ENCODE results near the gene CREG2.

CREG2 gene

GRCh38 chr2:101395545-101396315 is 8.4 kb upstream of the CREG2 start:
- Histone ChIP-seq H3K36me3 (ENCODE audit: control insufficient read depth in 1 of 2, insufficient read depth in 2 of 2, low read length in 2 of 2) (no peaks in the 10 kb centered on the region), H2AK5ac (ENCODE audit: low read length) (no peak overlapping the region), H3K4me3 (ENCODE audit: low read depth, low read length) (no peak overlapping the region), H4K8ac (ENCODE audit: low read depth, low read length) (no peak overlapping the region), H2BK120ac (ENCODE audit: insufficient read depth, low read length, poor library complexity) (no peak overlapping the region), H3K14ac (ENCODE audit: low read length) (no peak overlapping the region), H3K79me1 (ENCODE audit: low read length) (no peaks in the 10 kb centered on the region), H4K91ac (ENCODE audit: low read depth, low read length) (no peak overlapping the region), H3K18ac (ENCODE audit: low read length) (no peak overlapping the region), H3K9ac (ENCODE audit: low read length) (no peak overlapping the region), H3K27me3 (ENCODE audit: insufficient read depth, low read length) (no peaks in the 10 kb centered on the region), H3K4ac (ENCODE audit: low read depth, low read length) (no peak overlapping the region), H2BK12ac (ENCODE audit: low read length) (no peak overlapping the region), H2BK5ac (ENCODE audit: low read depth, low read length, poor library complexity) (no peak overlapping the region), H3K27ac (ENCODE audit: low read depth, low read length) (no peak overlapping the region), H3K23ac (ENCODE audit: low read length) (no peak overlapping the region), H4K12ac (ENCODE audit: low read depth, low read length) (no peak overlapping the region), H3K4me2 (ENCODE audit: low read length) (no peak overlapping the region), H3K9me3 (ENCODE audit: insufficient read depth, low read depth, low read length) (peaks cover 2% of the 10 kb centered on the region), H3K79me2 (ENCODE audit: control insufficient read depth, insufficient read depth, low read length, poor library complexity) (no peaks in the 10 kb centered on the region), H2AFZ (ENCODE audit: insufficient read depth, low read length, poor library complexity) (no peak overlapping the region), H3K4me1 (ENCODE audit: control insufficient read depth in 1 of 2, insufficient read depth in 2 of 2, low read length in 2 of 2) (no peaks in the 10 kb centered on the region)
- DNase-seq = no peak
- WGBS (ENCODE audit: extremely low coverage, insufficient coverage, insufficient read length) = 100% methylated on average over 2 of the region's 6 CpGs

GRCh38 chr2:101388232-101388631 is 929 bp upstream of the CREG2 start:
- Histone ChIP-seq H3K23ac (ENCODE audit: low read length) (no peak overlapping the region), H2AFZ (ENCODE audit: insufficient read depth, low read length, poor library complexity) (no peak overlapping the region)

GRCh38 chr2:101386599-101387150 is 628 bp downstream of the CREG2 start:
- Histone ChIP-seq H3K36me3 (ENCODE audit: control insufficient read depth in 1 of 2, insufficient read depth in 2 of 2, low read length in 2 of 2) (no peaks in the 10 kb centered on the region), H3K4me3 (ENCODE audit: low read depth, low read length) (peak overlapping the region; percentile 45), H3K9ac (ENCODE audit: low read length) (no peak overlapping the region), H3K18ac (ENCODE audit: low read length) (no peak overlapping the region), H2AK5ac (ENCODE audit: low read length) (no peak overlapping the region), H3K4me2 (ENCODE audit: low read length) (peak overlapping the region; percentile 55), H2BK5ac (ENCODE audit: low read depth, low read length, poor library complexity) (no peak overlapping the region), H4K91ac (ENCODE audit: low read depth, low read length) (no peak overlapping the region), H3K27ac (ENCODE audit: low read depth, low read length) (no peak overlapping the region), H3K27me3 (ENCODE audit: insufficient read depth, low read length) (peaks cover 23% of the 10 kb centered on the region), H3K4me1 (ENCODE audit: control insufficient read depth in 1 of 2, insufficient read depth in 2 of 2, low read length in 2 of 2) (peaks cover 5 to 7% of the 10 kb centered on the region in 2 experiments), H3K14ac (ENCODE audit: low read length) (no peak overlapping the region), H2BK12ac (ENCODE audit: low read length) (no peak overlapping the region), H3K79me1 (ENCODE audit: low read length) (no peaks in the 10 kb centered on the region), H3K9me3 (ENCODE audit: insufficient read depth, low read depth, low read length) (no peaks in the 10 kb centered on the region), H2AFZ (ENCODE audit: insufficient read depth, low read length, poor library complexity) (no peak overlapping the region), H2BK120ac (ENCODE audit: insufficient read depth, low read length, poor library complexity) (no peak overlapping the region), H4K12ac (ENCODE audit: low read depth, low read length) (no peak overlapping the region), H3K4ac (ENCODE audit: low read depth, low read length) (no peak overlapping the region), H3K79me2 (ENCODE audit: control insufficient read depth, insufficient read depth, low read length, poor library complexity) (no peaks in the 10 kb centered on the region), H4K8ac (ENCODE audit: low read depth, low read length) (no peak overlapping the region), H3K23ac (ENCODE audit: low read length) (no peak overlapping the region)
- WGBS (ENCODE audit: extremely low coverage, insufficient coverage, insufficient read length) = no CpG with 5 or more reads among the region's 45 CpGs
- no peak for DNase-seq

More at GRCh38 chr2:101388232-101388631, 929 bp upstream of the CREG2 start:
- no peaks in the 10 kb centered on the region for H3K79me1 ChIP-seq (ENCODE audit: low read length)
- H3K9ac ChIP-seq (ENCODE audit: low read length) = no peak overlapping the region
- H3K79me2 ChIP-seq (ENCODE audit: control insufficient read depth, insufficient read depth, low read length, poor library complexity) = no peaks in the 10 kb centered on the region
- H2BK12ac ChIP-seq (ENCODE audit: low read length) = no peak overlapping the region
- no CpG with 5 or more reads among the region's 4 CpGs for WGBS (ENCODE audit: extremely low coverage, insufficient coverage, insufficient read length)
- no peak overlapping the region for H4K8ac ChIP-seq (ENCODE audit: low read depth, low read length)
- H2BK120ac ChIP-seq (ENCODE audit: insufficient read depth, low read length, poor library complexity) = no peak overlapping the region
- H3K14ac ChIP-seq (ENCODE audit: low read length) = no peak overlapping the region
- H3K9me3 ChIP-seq (ENCODE audit: insufficient read depth, low read depth, low read length) = no peaks in the 10 kb centered on the region
- no peak overlapping the region for H4K12ac ChIP-seq (ENCODE audit: low read depth, low read length)
- H4K91ac ChIP-seq (ENCODE audit: low read depth, low read length) = no peak overlapping the region
- H2AK5ac ChIP-seq (ENCODE audit: low read length) = no peak overlapping the region
- no peak overlapping the region for H3K4me3 ChIP-seq (ENCODE audit: low read depth, low read length)
- no peak overlapping the region for H3K4me2 ChIP-seq (ENCODE audit: low read length)
- DNase-seq = peak; percentile 18 to 56
- H3K36me3 ChIP-seq (ENCODE audit: control insufficient read depth in 1 of 2, insufficient read depth in 2 of 2, low read length in 2 of 2) = no peaks in the 10 kb centered on the region
- peaks cover 5 to 7% of the 10 kb centered on the region in 2 experiments for H3K4me1 ChIP-seq (ENCODE audit: control insufficient read depth in 1 of 2, insufficient read depth in 2 of 2, low read length in 2 of 2)
- no peak overlapping the region for H3K4ac ChIP-seq (ENCODE audit: low read depth, low read length)
- H3K27me3 ChIP-seq (ENCODE audit: insufficient read depth, low read length) = peaks cover 23% of the 10 kb centered on the region
- H3K27ac ChIP-seq (ENCODE audit: low read depth, low read length) = no peak overlapping the region
- no peak overlapping the region for H2BK5ac ChIP-seq (ENCODE audit: low read depth, low read length, poor library complexity)
- H3K18ac ChIP-seq (ENCODE audit: low read length) = no peak overlapping the region

- WGBS (ENCODE audit: extremely low coverage, insufficient coverage, insufficient read length) = no CpG with 5 or more reads among the region's 7 CpGs
- Histone ChIP-seq H3K27me3 (ENCODE audit: insufficient read depth, low read length) (peaks cover 23% of the 10 kb centered on the region), H3K18ac (ENCODE audit: low read length) (no peak overlapping the region), H2BK120ac (ENCODE audit: insufficient read depth, low read length, poor library complexity) (no peak overlapping the region), H3K9me3 (ENCODE audit: insufficient read depth, low read depth, low read length) (no peaks in the 10 kb centered on the region), H2BK5ac (ENCODE audit: low read depth, low read length, poor library complexity) (no peak overlapping the region), H3K4me3 (ENCODE audit: low read depth, low read length) (no peak overlapping the region), H4K8ac (ENCODE audit: low read depth, low read length) (no peak overlapping the region), H3K4ac (ENCODE audit: low read depth, low read length) (no peak overlapping the region), H2BK12ac (ENCODE audit: low read length) (no peak overlapping the region), H4K91ac (ENCODE audit: low read depth, low read length) (no peak overlapping the region), H3K4me1 (ENCODE audit: control insufficient read depth in 1 of 2, insufficient read depth in 2 of 2, low read length in 2 of 2) (peaks cover 5 to 7% of the 10 kb centered on the region in 2 experiments), H3K27ac (ENCODE audit: low read depth, low read length) (no peak overlapping the region), H3K79me1 (ENCODE audit: low read length) (no peaks in the 10 kb centered on the region), H3K36me3 (ENCODE audit: control insufficient read depth in 1 of 2, insufficient read depth in 2 of 2, low read length in 2 of 2) (no peaks in the 10 kb centered on the region), H3K79me2 (ENCODE audit: control insufficient read depth, insufficient read depth, low read length, poor library complexity) (no peaks in the 10 kb centered on the region), H2AK5ac (ENCODE audit: low read length) (no peak overlapping the region), H3K9ac (ENCODE audit: low read length) (no peak overlapping the region), H3K14ac (ENCODE audit: low read length) (no peak overlapping the region), H4K12ac (ENCODE audit: low read depth, low read length) (no peak overlapping the region), H3K23ac (ENCODE audit: low read length) (no peak overlapping the region), H2AFZ (ENCODE audit: insufficient read depth, low read length, poor library complexity) (no peak overlapping the region), H3K4me2 (ENCODE audit: low read length) (no peak overlapping the region)
- DNase-seq = no peak
Measured at GRCh38 chr2:101383016-101383541, 4.2 kb downstream of the CREG2 start.
